H1 (cell line): ENCODE data around the gene CPTP. TPM values are rescaled to one million over a fixed set of nuclear protein-coding genes. Genes with fewer than 3 reads are reported as not detected.

Source experiments
- GABPA ChIP-seq: IDR thresholded peaks from 2 replicates; pipeline ENCODE4 v1.6.1; 2011; ENCODE audit warnings: mild to moderate bottlenecking, low read length, moderate library complexity, borderline replicate concordance; ENCODE audit not compliant: insufficient read depth
- JUND ChIP-seq: IDR thresholded peaks from 2 replicates; pipeline ENCODE4 v1.6.1; 2011; ENCODE audit warnings: mild to moderate bottlenecking, improper control_type of control experiment, low read length
- MAFK ChIP-seq: IDR thresholded peaks from 2 replicates; pipeline ENCODE4 v1.6.1; 2012; ENCODE audit warnings: low read depth, mild to moderate bottlenecking, improper control_type of control experiment, low read length
- polyA plus RNA-seq, 7 experiments: library from polyadenylated mRNA; depleted of rRNA in 3 of 7; stranded (reverse) in 5 of 7; unstranded in 2 of 7; fragments of >200 nt in 5 of 7; fragments of 200-250 nt in 2 of 7; gene quantifications; 1 replicate in 5 of 7; 2 replicates in 1 of 7; 4 replicates in 1 of 7; pipeline versions ENCODE4 v1.2.1 to v1.2.3, GENCODE V29; 2011 to 2013; ENCODE audit warnings: missing spikeins in 2 of 7, mixed read lengths in 2 of 7
- total RNA-seq: library from RNA; stranded (reverse); fragmentation: NEBNext Ultra II Directional; extraction: Animal tissue kit (Norgen Biotek cat#: 25700); gene quantifications from 2 replicates; pipeline ENCODE4 v1.2.1, GENCODE V29; 2021

CPTP gene
- total and polyA plus RNA-seq, 2 of the 8 experiments (the other 6 are each of a cell fraction or from before 2014, with no cell fraction given): 8.1 to 10.6 TPM

DNA sequence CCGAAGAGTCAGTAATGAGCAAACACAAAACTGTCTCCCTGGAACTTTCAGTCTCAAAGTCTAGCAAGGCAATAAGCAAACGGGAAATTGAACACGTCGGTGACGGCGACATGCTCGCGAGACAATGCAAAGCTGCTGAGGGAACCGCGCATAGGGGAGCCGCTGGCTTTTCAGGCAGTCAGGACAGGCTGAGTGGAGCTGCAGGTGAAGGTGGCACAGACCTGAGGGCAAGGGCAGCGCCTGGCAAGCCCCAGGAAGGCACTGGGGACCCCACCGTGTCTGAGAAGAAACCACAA is 5.0 kb upstream of the CPTP start (continued):
- TF ChIP-seq JUND: no peak
- no peak for TF ChIP-seq MAFK
- TF ChIP-seq GABPA: no peak
